IPS-NIHi11 (cell line): ENCODE data around the gene VGLL3.
"Not testable (repeated sequence)": the region's sequence is repeated elsewhere in the genome, so short reads cannot be mapped to it uniquely, and the experiment has no call there.

Experiments used
- DNase-seq: peaks from one replicate; pipeline ENCODE4 v3.0.0; 2012; ENCODE audit warnings: mixed read lengths, low spot score

Gene VGLL3, protein sequence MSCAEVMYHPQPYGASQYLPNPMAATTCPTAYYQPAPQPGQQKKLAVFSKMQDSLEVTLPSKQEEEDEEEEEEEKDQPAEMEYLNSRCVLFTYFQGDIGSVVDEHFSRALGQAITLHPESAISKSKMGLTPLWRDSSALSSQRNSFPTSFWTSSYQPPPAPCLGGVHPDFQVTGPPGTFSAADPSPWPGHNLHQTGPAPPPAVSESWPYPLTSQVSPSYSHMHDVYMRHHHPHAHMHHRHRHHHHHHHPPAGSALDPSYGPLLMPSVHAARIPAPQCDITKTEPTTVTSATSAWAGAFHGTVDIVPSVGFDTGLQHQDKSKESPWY

DNA sequence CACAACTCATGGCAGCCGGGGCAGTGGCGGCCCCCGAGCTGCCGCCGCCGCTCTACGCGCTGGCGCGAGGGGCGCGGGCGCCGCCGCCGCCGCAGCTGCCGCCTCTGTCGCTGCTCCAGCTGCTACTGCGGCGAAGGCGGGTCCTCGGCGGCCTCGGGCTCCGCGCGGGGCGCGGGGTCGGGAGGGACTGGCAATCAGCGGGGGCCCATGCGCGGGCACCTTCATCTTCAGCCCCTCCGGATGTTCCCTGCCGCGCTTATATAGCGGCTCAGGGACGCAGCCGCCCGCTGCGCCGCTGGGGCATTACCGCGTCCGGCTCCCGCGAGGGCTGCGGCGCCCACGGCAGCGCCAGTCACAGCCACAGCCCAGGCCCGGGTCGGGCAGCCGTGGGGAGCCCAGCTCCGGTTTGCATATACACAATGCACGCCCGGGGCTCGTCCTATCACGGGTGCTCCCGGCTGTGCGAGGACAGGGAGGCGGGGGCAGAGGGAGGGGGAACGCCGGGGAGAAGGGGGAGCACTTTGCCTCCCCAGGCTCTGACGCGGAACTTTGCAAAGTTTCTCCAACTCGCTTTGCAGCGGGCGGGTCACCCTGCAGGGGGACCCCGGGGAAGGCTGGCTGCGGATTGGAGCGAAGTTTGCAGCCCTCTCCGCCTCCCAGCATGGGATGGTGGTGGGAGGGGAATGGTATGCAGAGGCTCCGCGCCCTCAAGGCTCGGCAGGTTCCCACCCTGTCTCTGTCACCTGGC lies at the start of gene VGLL3:
Gene VGLL3, minus strand, starts transcription at position 416 of the 748 bp plus-strand sequence. Its CDS starts 406 bp downstream, at position 10.
- DNase-seq = peak; percentile 85

DNA sequence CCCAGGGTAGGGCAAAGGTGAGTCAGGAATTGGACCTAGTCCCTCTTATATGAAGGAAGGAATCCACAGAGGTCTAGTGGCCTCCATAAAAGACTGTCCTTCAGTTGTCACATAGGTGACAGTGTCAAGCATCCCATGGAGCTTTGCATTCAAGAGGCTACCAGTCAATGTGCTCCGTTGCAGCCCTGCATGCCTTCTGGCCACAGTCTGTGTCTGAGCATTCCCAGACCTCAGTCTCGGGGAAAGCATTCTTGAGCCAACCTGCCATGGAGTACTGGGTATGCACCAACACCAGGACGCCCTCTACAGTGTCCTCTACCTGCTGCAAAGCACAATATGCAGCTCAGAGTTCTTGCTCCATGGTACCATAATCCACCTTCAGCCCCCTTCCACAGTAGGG lies 46.7 kb upstream of the VGLL3 start:
- no peak for DNase-seq

DNA sequence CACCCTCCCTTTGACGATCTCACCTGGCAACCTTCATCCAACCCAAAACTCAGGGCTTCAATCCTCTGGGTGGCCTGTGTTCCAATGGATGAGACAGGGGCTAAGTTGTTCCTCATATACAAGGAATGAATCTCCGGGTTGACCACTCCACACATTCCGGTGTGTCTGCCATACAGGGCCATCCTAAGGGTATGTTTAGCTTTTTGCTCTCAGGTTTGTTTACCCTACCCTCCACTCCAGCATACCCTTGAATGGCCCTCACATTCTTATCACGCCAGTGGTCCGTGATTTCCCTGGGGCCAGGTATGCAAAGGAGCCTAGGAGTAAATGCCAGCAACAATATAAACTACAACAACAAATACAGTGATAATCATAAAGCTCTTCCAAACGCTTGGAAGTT lies 45.7 kb upstream of the VGLL3 start:
- no peak for DNase-seq

DNA sequence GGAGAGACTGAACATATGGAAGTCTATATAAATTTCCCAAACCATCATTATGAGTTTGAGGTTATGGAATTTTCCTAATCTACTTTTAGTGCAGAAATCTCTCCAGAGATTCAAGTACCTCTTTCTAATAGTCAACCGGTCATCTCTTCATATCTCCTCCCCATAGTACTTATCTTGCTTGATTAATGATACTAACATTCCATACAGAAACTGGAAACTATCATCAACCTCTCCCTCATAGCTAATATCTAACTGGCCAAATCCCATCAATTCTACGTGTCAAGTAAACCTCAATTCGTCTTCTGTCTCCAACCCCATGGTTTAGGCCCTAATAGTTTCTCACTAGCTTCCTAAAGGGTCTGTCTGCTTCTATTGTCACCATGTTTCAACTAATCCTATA lies 44.4 kb upstream of the VGLL3 start:
- DNase-seq = no peak

DNA sequence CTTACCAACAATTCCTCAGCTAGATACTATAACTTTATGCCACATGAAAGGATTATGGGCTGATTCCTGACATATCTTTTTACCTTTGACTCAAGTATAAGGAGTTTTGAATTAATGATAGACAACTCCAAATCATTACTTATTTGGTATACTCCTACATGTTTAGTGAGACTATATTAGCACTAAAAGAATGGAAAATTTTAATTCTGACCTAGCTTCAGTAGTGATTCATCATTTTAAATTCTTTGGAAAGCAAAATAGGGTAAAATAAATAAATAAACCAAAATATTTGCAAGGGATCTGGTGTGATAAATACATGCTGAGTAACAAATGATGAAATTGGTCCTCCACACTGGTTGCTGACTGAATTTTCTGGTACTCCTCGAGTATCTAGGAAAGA lies 42.3 kb upstream of the VGLL3 start:
- no peak for DNase-seq

DNA sequence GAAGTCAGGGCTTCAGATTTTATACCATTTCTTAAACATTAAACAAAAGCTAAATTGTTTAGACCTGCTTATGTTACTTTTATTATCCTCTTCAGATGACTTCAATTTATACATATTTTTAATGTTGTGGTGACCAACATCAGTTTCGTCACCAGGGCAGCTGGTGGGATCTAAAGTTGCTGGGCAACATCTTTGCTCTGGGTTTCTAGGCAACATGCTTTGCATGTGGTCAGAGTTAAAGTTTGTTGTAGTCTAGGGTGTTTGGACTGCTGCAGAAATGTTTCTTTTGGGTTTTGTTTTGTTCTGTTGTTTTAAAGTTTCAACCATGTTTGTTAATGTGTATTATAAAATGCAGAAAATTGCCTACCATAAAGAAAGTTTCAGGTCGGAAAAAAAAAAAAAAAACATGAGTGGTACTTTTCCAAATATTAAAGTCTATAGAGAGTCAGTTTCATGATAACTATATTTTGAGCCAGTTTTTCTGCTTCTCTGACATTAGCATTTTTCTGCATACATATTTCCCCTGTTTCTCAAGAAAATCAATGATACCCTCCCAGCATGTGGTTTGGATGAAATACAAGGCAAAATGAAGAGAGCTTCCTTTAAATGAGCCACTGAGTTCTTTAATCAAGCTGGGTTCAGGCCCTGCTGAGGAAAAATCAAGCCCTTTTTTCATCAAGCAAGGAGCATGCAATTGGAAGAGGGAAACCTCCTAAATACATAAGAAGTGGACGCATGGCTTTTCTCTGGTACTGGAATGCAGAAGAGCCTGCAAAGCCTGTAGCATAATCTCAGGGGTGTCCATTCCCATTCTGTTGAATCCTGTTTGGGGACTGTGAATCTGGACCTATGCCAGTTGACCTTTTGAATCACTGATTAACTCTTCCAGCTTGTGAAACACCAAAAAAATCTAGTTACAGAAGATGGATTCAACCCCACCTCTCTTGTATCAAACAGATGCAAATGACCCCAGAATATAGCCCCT lies 35.0 kb upstream of the VGLL3 start:
- no peak for DNase-seq

DNA sequence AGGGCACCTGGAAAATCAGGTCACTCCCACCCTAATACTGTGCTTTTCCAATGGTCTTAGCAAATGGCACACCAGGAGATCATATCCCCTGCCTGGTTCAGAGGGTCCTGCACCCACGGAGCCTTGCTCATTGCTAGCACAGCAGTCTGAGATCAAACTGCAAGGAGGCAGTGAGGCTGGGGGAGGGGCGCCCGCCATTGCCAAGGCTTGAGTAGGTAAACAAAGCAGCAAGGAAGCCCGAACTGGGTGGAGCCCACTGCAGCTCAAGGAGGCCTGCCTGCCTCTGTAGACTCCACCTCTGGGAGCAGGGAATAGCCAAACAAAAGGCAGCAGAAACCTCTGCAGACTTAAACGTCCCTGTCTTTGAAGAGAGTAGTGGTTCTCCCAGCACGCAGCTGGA lies 26.4 kb upstream of the VGLL3 start:
- DNase-seq = not testable (repeated sequence)

DNA sequence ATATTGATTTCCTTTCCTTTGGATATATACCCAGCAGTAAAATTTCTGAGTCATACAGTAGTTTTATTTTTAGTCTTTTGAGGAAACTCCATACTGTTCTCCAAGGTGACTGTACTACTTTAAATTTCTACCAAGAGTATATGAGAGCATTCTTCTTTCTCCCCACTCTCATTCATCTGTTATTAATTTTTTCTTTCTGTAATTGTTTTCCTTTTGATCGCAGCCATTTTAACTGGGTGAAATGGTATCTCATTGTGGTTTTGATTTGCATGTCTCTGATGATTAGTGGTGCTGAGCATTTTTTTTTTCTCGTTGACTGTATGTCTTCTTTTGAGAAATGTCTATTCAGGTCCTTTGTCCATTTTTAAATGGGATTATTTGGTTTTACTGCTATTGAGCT lies 18.3 kb upstream of the VGLL3 start:
- no peak for DNase-seq

DNA sequence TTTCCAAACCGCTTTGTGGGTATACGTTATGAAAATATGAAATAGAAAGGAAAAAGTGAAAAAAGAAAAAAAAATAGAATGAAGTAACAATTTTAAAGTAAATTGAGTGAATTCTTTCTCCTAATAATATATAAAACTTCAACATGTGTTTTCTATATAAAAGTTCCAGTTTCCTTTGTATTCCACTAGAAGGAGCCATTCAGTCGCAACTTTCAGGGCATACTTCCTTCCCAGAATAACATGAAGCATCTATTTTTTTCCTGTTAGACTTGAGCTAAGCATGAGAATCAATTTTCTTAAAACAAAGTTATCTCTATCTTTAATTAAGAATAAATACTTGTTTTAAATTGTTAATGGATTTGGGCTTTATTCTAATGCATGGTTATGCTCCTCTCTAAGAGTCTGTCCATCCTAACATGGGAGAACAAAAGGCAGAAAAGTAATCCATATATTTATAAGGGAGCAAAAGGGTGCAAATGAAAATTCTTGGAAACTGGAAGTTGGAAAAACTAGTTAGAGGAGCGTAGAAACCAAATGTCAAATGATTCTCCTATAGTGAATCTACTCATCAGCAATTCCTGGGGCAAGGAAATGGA lies 16.0 kb upstream of the VGLL3 start:
- no peak for DNase-seq

DNA sequence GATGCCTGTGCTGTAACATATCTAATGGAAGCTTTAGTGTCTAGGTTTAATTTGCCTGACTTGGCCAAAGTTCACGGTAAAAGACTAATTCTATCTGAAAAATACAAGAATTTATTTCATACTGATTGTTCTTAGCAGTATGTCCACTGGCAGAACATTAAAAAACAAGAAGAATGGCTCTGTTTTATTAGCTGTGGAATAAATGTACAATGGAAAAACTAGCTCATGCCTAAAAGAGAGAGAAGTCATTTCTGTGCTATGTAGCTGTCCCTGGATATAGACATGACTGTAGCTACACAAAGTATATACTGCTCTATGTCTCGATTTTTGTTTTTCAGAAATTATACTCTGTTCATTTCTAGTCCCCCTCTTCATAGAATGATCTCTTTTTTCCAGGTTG lies 13.9 kb upstream of the VGLL3 start:
- DNase-seq = no peak

DNA sequence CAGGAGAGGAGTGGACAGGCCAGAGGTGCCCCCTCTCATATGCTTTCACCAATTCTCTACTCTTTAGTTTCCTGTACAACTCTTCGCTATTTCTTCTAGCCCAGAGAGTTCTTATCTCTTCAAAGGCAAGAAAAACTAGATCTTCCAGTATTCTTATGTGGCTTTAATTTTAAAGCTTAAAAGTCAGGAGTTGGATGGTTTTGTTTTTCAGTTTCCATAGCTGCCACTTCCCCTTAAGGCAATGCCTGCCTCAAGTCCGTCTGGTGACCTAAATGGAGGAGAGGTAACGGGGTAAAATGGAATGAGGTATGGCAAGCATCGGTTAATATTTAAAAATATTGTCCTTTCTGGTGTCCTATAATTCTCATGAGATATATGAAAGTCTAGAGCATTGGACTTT lies 11.4 kb upstream of the VGLL3 start:
- no peak for DNase-seq

DNA sequence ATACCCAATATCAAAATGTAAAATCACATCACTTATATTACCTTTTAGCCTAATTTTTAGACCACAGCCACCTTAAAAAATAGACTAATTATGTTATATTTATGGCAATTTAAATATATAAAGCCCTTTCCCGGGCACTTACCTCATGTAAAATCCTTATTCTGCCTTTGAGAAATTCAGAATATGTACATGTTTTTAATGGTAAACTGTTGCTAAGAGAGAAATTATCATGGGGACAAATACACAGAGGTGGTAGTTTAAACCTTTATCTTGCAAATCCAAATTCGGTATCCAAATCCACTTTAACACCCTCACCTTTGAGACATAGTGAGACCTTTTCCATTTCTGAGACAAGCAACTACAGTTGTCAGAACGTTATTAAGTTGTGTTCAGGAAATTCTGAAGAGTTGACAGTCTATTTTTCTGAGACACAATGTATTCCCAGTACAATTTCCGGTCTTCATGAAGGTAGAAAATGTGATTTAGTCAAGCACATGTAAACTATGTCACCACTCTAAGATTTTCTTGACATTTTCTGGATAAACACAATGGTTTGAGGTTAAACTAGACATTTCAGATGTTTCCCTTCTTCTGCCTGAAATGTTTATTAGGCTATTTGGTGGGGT lies 10.6 kb upstream of the VGLL3 start:
- DNase-seq = no peak

DNA sequence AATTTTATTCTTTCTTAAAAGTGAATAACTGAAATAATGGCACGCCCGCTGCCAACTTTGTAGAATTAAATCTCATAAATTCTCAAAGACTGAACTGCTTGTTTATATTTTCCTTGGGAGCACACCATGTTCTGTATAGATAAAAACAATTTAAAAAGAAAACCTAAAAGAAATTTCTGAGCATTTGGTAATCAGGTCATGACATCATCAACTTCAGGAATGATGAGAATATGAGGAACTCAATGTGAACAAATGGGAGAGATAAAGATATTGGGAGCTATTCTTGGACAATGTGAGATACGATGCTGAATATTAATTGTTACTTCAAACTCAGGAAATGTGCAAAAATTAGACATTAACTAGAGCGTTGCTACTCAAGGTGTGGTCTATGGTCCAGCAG lies 10.0 kb upstream of the VGLL3 start:
- DNase-seq = no peak

DNA sequence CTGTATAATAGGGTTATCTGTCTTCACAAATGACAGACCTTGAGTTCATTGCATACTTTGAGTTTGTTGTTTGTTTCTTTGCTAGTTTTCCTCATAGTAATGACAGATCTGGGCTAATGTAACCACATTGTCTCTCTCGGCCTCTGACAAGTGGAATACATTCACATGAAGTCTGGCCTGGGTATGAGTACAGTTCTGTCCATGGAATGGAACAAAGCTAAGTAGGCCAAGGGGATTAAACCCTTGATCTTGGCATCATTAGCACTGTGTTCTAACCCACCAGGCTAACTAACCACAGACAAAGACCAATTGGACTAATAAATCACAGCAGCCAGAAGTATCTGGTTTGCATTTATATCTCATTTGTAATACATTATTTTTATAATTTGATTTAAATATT lies 7.6 kb upstream of the VGLL3 start:
- no peak for DNase-seq

DNA sequence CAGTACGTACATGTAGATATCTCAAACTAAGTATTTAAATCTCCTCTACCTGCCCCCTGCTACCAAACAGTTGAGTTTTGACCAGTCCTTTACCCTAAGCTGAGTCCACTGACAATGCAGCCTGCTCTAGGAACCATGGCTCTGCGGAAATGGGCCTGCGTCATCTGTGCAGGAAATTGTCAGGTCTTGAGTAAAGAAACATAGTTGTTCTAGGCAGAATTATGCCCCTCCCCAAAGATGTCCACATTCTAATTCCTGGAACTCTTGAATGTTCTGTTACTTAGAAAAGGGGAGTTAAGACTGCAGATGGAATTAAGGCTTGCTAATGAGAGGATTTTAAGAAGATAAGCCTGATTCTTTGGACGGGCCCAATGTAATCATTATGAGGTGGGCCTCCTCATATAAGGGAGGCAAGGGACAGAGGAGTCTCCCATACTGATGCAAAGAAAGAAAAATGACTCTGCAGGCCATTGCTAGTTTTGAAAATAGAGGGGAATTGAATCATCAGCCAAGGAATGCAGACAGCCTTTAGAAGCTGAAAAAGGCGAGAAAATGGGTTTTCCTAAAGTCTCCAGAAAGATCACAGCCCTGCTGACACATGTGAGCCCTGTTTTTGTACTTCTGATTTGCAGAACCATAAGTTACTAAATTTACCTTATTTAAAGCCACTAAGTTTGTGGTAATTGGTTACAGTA lies 5.5 kb upstream of the VGLL3 start:
- DNase-seq = no peak

DNA sequence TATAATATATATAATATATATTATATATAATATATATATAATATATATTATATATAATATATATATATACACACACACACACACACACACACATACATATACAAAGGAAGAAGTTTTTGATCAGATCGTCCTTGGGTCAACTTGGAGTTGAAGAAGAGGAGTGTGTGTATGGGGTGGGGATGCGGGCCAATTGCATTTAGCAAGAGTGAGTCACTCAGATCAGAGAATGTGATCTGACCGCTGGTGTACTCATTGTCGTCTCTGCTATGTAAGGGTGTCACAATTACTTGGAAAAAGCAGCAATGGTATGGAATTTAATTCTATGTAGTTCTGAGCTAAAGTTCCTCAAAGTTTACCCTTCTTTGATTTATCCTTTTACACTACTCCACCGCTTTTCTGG lies 4.6 kb upstream of the VGLL3 start:
- DNase-seq = no peak

DNA sequence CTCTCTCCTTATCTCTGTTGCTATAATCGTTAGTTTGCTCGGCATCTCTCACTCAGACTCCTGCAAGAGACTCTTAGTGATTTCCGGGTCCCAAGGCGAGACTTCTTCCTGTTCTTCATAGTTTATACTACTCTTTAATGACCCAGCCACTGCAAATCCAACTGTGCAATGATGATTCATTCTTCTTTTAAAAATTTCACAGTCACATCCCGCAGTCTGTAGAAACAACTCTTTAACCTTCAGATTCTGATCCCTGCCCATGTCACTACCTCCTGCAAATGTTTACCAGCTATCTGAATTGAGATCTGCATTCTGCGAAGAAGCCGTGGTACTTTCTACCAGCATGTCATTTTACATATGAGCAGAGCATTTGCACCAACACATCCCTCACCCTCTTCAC lies 2.8 kb upstream of the VGLL3 start:
- DNase-seq = no peak

DNA sequence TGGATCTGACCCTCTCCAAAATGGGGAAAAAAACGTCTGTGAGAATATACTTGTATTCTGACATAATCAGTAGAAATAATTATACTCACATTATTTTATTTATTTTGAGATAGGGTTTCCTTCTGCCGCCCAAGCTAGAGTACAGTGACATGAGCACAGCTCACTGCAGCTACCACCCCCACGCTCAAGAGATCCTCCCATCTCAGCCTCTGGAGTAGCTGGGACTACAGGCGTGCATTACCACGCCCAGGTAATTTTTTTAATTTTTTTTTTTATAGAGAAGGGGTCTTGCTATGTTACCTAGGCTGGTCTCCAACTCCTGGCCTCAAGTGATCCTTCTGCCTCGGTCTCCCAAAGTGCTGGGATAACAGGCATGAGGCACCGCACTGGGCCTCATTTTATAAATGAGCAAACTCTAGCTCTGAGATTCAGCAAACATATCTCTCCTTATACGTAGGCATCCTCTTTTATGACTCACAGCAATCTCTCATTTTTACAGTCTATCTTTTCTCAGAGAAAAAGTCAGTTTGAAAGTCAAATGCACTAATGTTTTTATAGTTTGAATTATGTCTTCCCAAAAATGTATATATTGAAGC lies 989 bp upstream of the VGLL3 start:
- no peak for DNase-seq

DNA sequence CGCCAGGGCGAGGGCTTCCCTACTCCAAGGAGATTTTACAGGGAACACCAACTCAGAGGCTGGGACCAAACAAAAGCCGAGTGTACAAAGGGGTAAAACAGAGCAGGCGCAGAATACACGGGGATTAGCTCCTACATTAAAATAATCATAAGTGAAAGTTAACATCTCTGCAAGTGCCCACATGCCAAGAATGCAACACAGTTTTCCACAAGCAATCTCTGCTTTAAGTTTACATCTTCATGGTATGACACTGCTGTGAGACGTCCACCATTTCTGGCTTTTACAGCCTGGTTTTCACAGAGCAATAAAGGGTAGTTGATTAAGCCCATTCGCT lies 500 bp upstream of the VGLL3 start:
- no peak for DNase-seq

DNA sequence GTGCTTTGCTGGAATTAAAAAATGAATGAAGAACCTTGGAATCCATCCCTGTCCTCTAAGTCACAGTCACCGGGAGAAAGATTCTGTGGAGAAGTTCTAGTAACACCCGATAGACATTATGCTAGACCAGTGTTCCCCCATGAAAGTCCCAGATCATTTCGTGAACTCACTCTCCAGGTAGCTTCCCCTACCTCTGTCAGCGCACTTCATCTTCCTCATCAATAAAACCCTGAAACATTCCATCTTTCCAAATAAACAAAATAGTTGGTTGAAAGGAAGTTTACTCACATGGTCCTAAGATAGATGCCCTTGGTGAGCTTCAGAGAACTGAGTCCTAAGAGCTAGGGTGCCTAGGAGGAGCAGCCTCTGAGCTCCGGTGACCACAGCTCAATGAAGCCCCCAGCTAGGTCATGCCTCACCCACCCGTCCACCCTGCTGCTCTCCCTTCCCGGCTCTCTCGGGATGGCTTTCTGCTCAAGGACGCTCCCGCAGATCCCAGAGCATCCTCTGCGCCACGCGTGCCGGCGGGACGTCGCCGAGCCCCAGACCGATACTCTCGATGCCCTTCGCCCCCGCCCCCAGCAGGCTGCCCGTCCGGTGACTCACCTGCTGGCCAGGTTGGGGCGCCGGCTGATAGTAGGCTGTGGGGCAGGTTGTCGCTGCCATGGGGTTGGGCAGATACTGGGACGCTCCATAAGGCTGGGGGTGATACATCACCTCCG lies 776 bp downstream of the VGLL3 start:
- DNase-seq = peak; percentile 62
